HCT116 (cell line): ENCODE results near the gene SLC27A1. TPM values are rescaled to one million over a fixed set of nuclear protein-coding genes. Genes with fewer than 3 reads are reported as not detected.
A peak's percentile ranks its signal among the peaks of the same experiment; 100 is the strongest.

Source experiments
- ATAC-seq: fragments of 200-7000 bp; cut with Tn5 transposase; 2 replicates; pipeline ENCODE4 v1.9.1; 2020; ENCODE audit warnings: mild to moderate bottlenecking, moderate library complexity
- BruUV-seq: library from RNA; stranded (reverse); fragments of 400-500 nt; replicated peaks from 2 replicates; lab custom pipeline; 2021; lab: Mats Ljungman, UMichigan
- CTCF ChIA-PET: fragments of 300-600 bp; sonication (Branson Sonifier 250); formaldehyde crosslinking; loops from one replicate; lab custom pipeline; 2021; ENCODE audit warnings: antibody characterized with exemption; lab: Charles Lee
- POLR2A ChIA-PET: fragments of 300-600, 350-600 bp; sonication (Branson Sonifier 250); formaldehyde crosslinking; loops from one replicate; lab custom pipeline; 2021; ENCODE audit warnings: antibody characterized with exemption; lab: Charles Lee
- RAD21 ChIA-PET, 2 experiments: fragments of 300-600 bp; sonication (Branson Sonifier 250); formaldehyde crosslinking; loops; one replicate each; lab custom pipeline; 2023; ENCODE audit warnings: low total read pairs in 2 of 2; ENCODE audit not compliant: uncharacterized antibody in 2 of 2, unreplicated experiment in 2 of 2, low non-redundant PET in 1 of 2; lab: Charles Lee
- DNase-seq: peaks from one replicate; pipeline ENCODE4 v3.0.0-alpha.2; 2010; ENCODE audit warnings: low read depth, low spot score
- H2AFZ ChIP-seq: fragments of 200-600 bp; shearing (Covaris generic), sonication (generic); 2 replicates; pipeline ENCODE4 v1.6.1; 2017; ENCODE audit warnings: low read depth, mixed run types, mixed read lengths, antibody characterized with exemption, low read length; ENCODE audit not compliant: poor library complexity, severe bottlenecking
- H3K27ac ChIP-seq: 2 replicates; pipeline ENCODE4 v1.5.1; 2012; ENCODE audit warnings: low read depth, low read length
- H3K27me3 ChIP-seq: fragments of 200-600 bp; sonication (generic); 2 replicates; pipeline ENCODE4 v1.6.1; 2016; ENCODE audit warnings: mixed run types, low read length, mixed read lengths; ENCODE audit not compliant: insufficient read depth
- H3K36me3 ChIP-seq, 2 experiments: fragments of 200-500 bp in 1 of 2; fragments of 200-600 bp in 1 of 2; sonication (Bioruptor generic) in 1 of 2; sonication (generic) in 1 of 2; 2 replicates each; pipeline versions ENCODE4 v1.5.1 to v1.6.1; 2014 to 2016; ENCODE audit warnings: low read length in 2 of 2, inconsistent platforms in 1 of 2, mixed read lengths in 1 of 2, mixed run types in 1 of 2; ENCODE audit not compliant: insufficient read depth in 2 of 2, control insufficient read depth in 1 of 2
- H3K4me1 ChIP-seq, 2 experiments: fragments of 200-600 bp in 1 of 2; sonication (generic) in 1 of 2; 2 replicates each; pipeline versions ENCODE4 v1.5.1 to v1.6.1; 2012 to 2017; ENCODE audit warnings: low read length in 2 of 2, inconsistent platforms in 1 of 2, mild to moderate bottlenecking in 1 of 2, mixed read lengths in 1 of 2, mixed run types in 1 of 2, moderate library complexity in 1 of 2; ENCODE audit not compliant: insufficient read depth in 2 of 2, control insufficient read depth in 1 of 2
- H3K4me2 ChIP-seq: fragments of 200-600 bp; sonication (generic); 2 replicates; pipeline ENCODE4 v1.6.1; 2017; ENCODE audit warnings: mixed run types, low read length, mixed read lengths
- H3K4me3 ChIP-seq, 2 experiments: fragments of 200-600 bp in 1 of 2; sonication (generic) in 1 of 2; replicated peaks in 1 of 2; 2 replicates each; pipeline ENCODE4 v1.5.1; 2011 to 2016; ENCODE audit warnings: low read length in 2 of 2, control low read depth in 1 of 2, low read depth in 1 of 2, mild to moderate bottlenecking in 1 of 2, mixed read lengths in 1 of 2, mixed run types in 1 of 2
- H3K79me2 ChIP-seq: fragments of 200-600 bp; sonication (generic); 2 replicates; pipeline ENCODE4 v1.6.1; 2017; ENCODE audit warnings: mild to moderate bottlenecking, mixed run types, low read length, moderate library complexity, mixed read lengths; ENCODE audit not compliant: insufficient read depth
- H3K9ac ChIP-seq: fragments of 200-600 bp; sonication (generic); 2 replicates; pipeline ENCODE4 v1.6.1; 2016; ENCODE audit warnings: low read length, mixed read lengths
- H3K9me2 ChIP-seq: fragments of 200-600 bp; sonication (generic), shearing (Covaris generic); 2 replicates; pipeline ENCODE4 v1.6.1; 2017; ENCODE audit warnings: mixed run types, mild to moderate bottlenecking, moderate library complexity; ENCODE audit not compliant: insufficient read depth
- H3K9me3 ChIP-seq, 2 experiments: fragments of 200-500 bp in 1 of 2; fragments of 200-600 bp in 1 of 2; sonication (Bioruptor generic) in 1 of 2; sonication (generic) in 1 of 2; 2 replicates each; pipeline ENCODE4 v1.6.1; 2014 to 2017; ENCODE audit warnings: low read length in 2 of 2, mixed read lengths in 2 of 2, inconsistent platforms in 1 of 2, low read depth in 1 of 2, mild to moderate bottlenecking in 1 of 2, mixed run types in 1 of 2, moderate library complexity in 1 of 2; ENCODE audit not compliant: control insufficient read depth in 1 of 2, insufficient read depth in 1 of 2
- H4K20me1 ChIP-seq: fragments of 200-600 bp; sonication (generic), shearing (Covaris generic); 2 replicates; pipeline ENCODE4 v1.6.1; 2017; ENCODE audit warnings: mixed run types, mild to moderate bottlenecking, moderate library complexity; ENCODE audit not compliant: insufficient read depth
- ATF3 ChIP-seq: IDR thresholded peaks from 2 replicates; pipeline ENCODE4 v1.6.1; 2012
- CTCF ChIP-seq, 3 experiments: fragments of 200-600 bp in 1 of 3; sonication (generic) in 1 of 3; IDR thresholded peaks in 2 of 3; conservative IDR thresholded peaks in 1 of 3; 2 replicates each; pipeline ENCODE4 v1.5.1; 2012 to 2017; ENCODE audit warnings: low read depth in 2 of 3, low read length in 2 of 3, antibody characterized with exemption in 1 of 3, borderline replicate concordance in 1 of 3, control low read depth in 1 of 3, mild to moderate bottlenecking in 1 of 3, mixed read lengths in 1 of 3, mixed run types in 1 of 3, moderate library complexity in 1 of 3; ENCODE audit not compliant: insufficient read depth in 1 of 3
- EGR1 ChIP-seq: IDR thresholded peaks from 2 replicates; pipeline ENCODE4 v1.6.1; 2012; ENCODE audit warnings: low read depth
- ELF1 ChIP-seq: IDR thresholded peaks from 2 replicates; pipeline ENCODE4 v1.6.1; 2012; ENCODE audit warnings: low read depth, borderline replicate concordance
- EZH2 ChIP-seq: fragments of 200-600 bp; sonication (generic); IDR thresholded peaks from 2 replicates; pipeline ENCODE4 v1.6.1; 2017; ENCODE audit warnings: antibody characterized with exemption, mixed run types
- EZH2phosphoT487 ChIP-seq: fragments of 200-600 bp; IDR thresholded peaks from 2 replicates; pipeline ENCODE4 v1.6.1; 2018; ENCODE audit warnings: antibody characterized with exemption, borderline replicate concordance
- POLR2A ChIP-seq: IDR thresholded peaks from 2 replicates; pipeline ENCODE4 v1.7.0; 2011; ENCODE audit warnings: borderline replicate concordance; ENCODE audit not compliant: insufficient read depth, insufficient read length; ENCODE audit errors: extremely low read depth
- POLR2AphosphoS5 ChIP-seq: IDR thresholded peaks from 2 replicates; pipeline ENCODE4 v1.6.1; 2011; ENCODE audit warnings: mild to moderate bottlenecking, low read depth, low read length, moderate library complexity
- RAD21 ChIP-seq: IDR thresholded peaks from 2 replicates; pipeline ENCODE4 v1.6.1; 2012; ENCODE audit warnings: low read depth, mild to moderate bottlenecking
- REST ChIP-seq: IDR thresholded peaks from 2 replicates; pipeline ENCODE4 v1.6.1; 2012; ENCODE audit warnings: low read depth
- SIN3A ChIP-seq: IDR thresholded peaks from 2 replicates; pipeline ENCODE4 v1.6.1; 2012; ENCODE audit warnings: low read depth
- SRF ChIP-seq: IDR thresholded peaks from 2 replicates; pipeline ENCODE4 v1.6.1; 2012; ENCODE audit warnings: low read depth
- ZFX ChIP-seq: fragments of 450-650 bp; IDR thresholded peaks from 2 replicates; pipeline ENCODE4 v1.6.1; 2017
- ZNF274 ChIP-seq: fragments of 200-500 bp; sonication (Bioruptor generic); IDR thresholded peaks from 2 replicates; pipeline ENCODE4 v1.6.1; 2014; ENCODE audit warnings: mild to moderate bottlenecking, low read depth, low read length, inconsistent platforms
- intact Hi-C: fragments of 100-400 bp; cut with micrococcal nuclease; formaldehyde crosslinking; loops from 2 replicates; pipeline ENCODE4 v1.10.0; 2022
- total RNA-seq: library from RNA; stranded (reverse); gene quantifications from one replicate; pipeline ENCODE4 v1.2.1, GENCODE V29; 2021; ENCODE audit not compliant: unreplicated experiment

SLC27A1 gene
- total RNA-seq, 1 experiment from 2014 or later, result 22.5 TPM

- no peak for TF ChIP-seq ZNF274
- TF ChIP-seq EZH2, result no peak
- no peak for TF ChIP-seq ZFX
- TF ChIP-seq REST, result no peak
- TF ChIP-seq EGR1, result no peak
Measured at GRCh38 chr19:17447704-17448130, 22.6 kb upstream of the SLC27A1 start (continued).

- Histone ChIP-seq H3K4me1 (peaks cover 24 to 46% of the 10 kb centered on the region in 2 experiments), H3K9me2 (no peaks in the 10 kb centered on the region), H3K79me2 (no peaks in the 10 kb centered on the region), H2AFZ (no peak within 1 kb of the TSS), H3K27ac (peak within 1 kb of the TSS; percentile 79; the same call in 1 of the 2 replicates), H3K9ac (peak within 1 kb of the TSS; percentile 71), H3K4me2 (peak within 1 kb of the TSS; percentile 91), H3K27me3 (no peaks in the 10 kb centered on the region), H4K20me1 (no peaks in the 10 kb centered on the region), H3K4me3 (peak within 1 kb of the TSS; percentile 56 to 70), H3K36me3 (no peaks in the 10 kb centered on the region), H3K9me3 (no peaks in the 10 kb centered on the region)
- ATAC-seq (peak; percentile 78), DNase-seq (no peak)
- CTCF ChIA-PET, result interaction anchor here (0.9 to 1.3 kb wide), 4 partner anchors 17 to 155 kb away, joined by 3 to 4 read pairs (median 3); partner anchors contain the start of gene MVB12A
- intact Hi-C loops, result no loop called here
- RAD21 ChIA-PET, result no interaction called here
- BruUV-seq, result no TSS peak
- POLR2A ChIA-PET, result no interaction called here
- TF ChIP-seq POLR2AphosphoS5 (peak; percentile 73), CTCF (IDR thresholded peaks at IDR 0.05 in 2 of 3, conservative IDR thresholded peaks at IDR 0.05 in 1 of 3; ENCODE audit: borderline replicate concordance in 1 of 3, insufficient read depth in 1 of 3, low read depth in 2 of 3, low read length in 2 of 3) (peak; percentile 48 to 75 (median 62); a peak in 5 of 6 replicates), EGR1 (0 out of 2 replicates have a peak, but pooled peaks have one; percentile 34), ATF3 (no peak), POLR2A (peak; percentile 31), ZFX (peak; percentile 69; the same call in 1 of the 2 replicates), SIN3A (no peak), RAD21 (no peak), ELF1 (no peak), REST (no peak), SRF (no peak), EZH2phosphoT487 (no peak)
Measured at GRCh38 chr19:17448131-17448967, 22.0 kb upstream of the SLC27A1 start, which contains the start of gene TMEM221. TSS of gene TMEM221 (minus strand) at chr19:17448668. CDS start at chr19:17448462, 206 bp downstream.
